Mesendoderm (in vitro differentiated cells): ENCODE data around the gene STIP1.

Experiments used
- DNase-seq: peaks from one replicate; pipeline ENCODE4 v3.0.0; 2013
- H2AK5ac ChIP-seq: 2 replicates; pipeline ENCODE4 v1.6.1; 2013; ENCODE audit warnings: low read length, inconsistent platforms
- H2BK120ac ChIP-seq: 2 replicates; pipeline ENCODE4 v1.6.1; 2013; ENCODE audit warnings: low read depth, mild to moderate bottlenecking, low read length, moderate library complexity, mixed read lengths
- H2BK15ac ChIP-seq: replicated peaks from 2 replicates; pipeline ENCODE4 v1.6.1; 2013; ENCODE audit warnings: low read depth, mild to moderate bottlenecking, moderate library complexity
- H2BK5ac ChIP-seq: 2 replicates; pipeline ENCODE4 v1.6.1; 2013; ENCODE audit warnings: low read length, inconsistent platforms
- H3K18ac ChIP-seq: 2 replicates; pipeline ENCODE4 v1.6.1; 2013; ENCODE audit warnings: mild to moderate bottlenecking, low read length, mixed read lengths
- H3K23ac ChIP-seq: one replicate; pipeline ENCODE4 v1.6.1; 2013; ENCODE audit warnings: low read length
- H3K27ac ChIP-seq: 2 replicates; pipeline ENCODE4 v1.5.1; 2013; ENCODE audit warnings: low read depth, mild to moderate bottlenecking, inconsistent platforms, low read length, moderate library complexity
- H3K27me3 ChIP-seq: 2 replicates; pipeline ENCODE4 v1.6.1; 2013; ENCODE audit warnings: low read length, control low read depth, mild to moderate bottlenecking, inconsistent platforms; ENCODE audit not compliant: insufficient read depth, poor library complexity
- H3K36me3 ChIP-seq: 2 replicates; pipeline ENCODE4 v1.6.1; 2013; ENCODE audit warnings: low read length, inconsistent platforms; ENCODE audit not compliant: control insufficient read depth, insufficient read depth
- H3K4ac ChIP-seq: one replicate; pipeline ENCODE4 v1.6.1; 2013; ENCODE audit warnings: low read depth, mild to moderate bottlenecking, low read length, moderate library complexity
- H3K4me1 ChIP-seq: 2 replicates; pipeline ENCODE4 v1.6.1; 2013; ENCODE audit warnings: low read depth, low read length, inconsistent platforms; ENCODE audit not compliant: control insufficient read depth
- H3K4me2 ChIP-seq: 2 replicates; pipeline ENCODE4 v1.6.1; 2013; ENCODE audit warnings: low read length
- H3K4me3 ChIP-seq: 2 replicates; pipeline ENCODE4 v1.5.1; 2013; ENCODE audit warnings: mild to moderate bottlenecking, low read length
- H3K56ac ChIP-seq: one replicate; pipeline ENCODE4 v1.6.1; 2013; ENCODE audit warnings: low read length
- H3K79me1 ChIP-seq: 2 replicates; pipeline ENCODE4 v1.6.1; 2013; ENCODE audit warnings: low read length, inconsistent platforms
- H3K79me2 ChIP-seq: 2 replicates; pipeline ENCODE4 v1.6.1; 2013; ENCODE audit warnings: mild to moderate bottlenecking, low read length; ENCODE audit not compliant: control insufficient read depth, insufficient read depth
- H3K9ac ChIP-seq: 2 replicates; pipeline ENCODE4 v1.6.1; 2013; ENCODE audit warnings: low read length, inconsistent platforms
- H4K5ac ChIP-seq: one replicate; pipeline ENCODE4 v1.6.1; 2013; ENCODE audit warnings: low read length
- H4K8ac ChIP-seq: one replicate; pipeline ENCODE4 v1.6.1; 2013; ENCODE audit warnings: low read depth, mild to moderate bottlenecking, control low read depth, low read length, moderate library complexity
- WGBS: extraction: QIAGEN DNeasy Blood & Tissue Kit; methylation state at CpG from one replicate; pipeline ENCODE4 v1.1.7; 2013; ENCODE audit warnings: low lambda C conversion rate, missing lambda C conversion rate; ENCODE audit not compliant: insufficient coverage; ENCODE audit errors: extremely low coverage; 5-methylcytosine and 5-hydroxymethylcytosine counted together

STIP1 gene

DNA sequence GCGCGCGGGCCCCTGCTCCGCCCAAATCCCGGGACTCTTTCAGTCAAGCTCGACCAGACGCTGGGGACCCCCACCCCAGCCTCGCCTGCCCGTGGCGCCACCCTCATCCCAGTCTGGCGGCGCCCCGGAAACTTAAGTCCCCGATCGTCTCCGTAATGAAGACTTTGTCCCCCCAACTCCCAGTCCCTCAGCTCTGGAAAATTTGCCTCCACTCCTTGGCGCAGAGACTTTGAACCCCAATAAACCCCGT lies 65.7 kb downstream of the STIP1 start:
- H2BK15ac ChIP-seq: no peak overlapping the region
- peak overlapping the region; percentile 82 for H3K4me3 ChIP-seq
- H2BK5ac ChIP-seq: no peak overlapping the region
- H3K79me1 ChIP-seq: peaks cover 13% of the 10 kb centered on the region
- peaks cover 5% of the 10 kb centered on the region for H3K36me3 ChIP-seq
- H3K79me2 ChIP-seq: peaks cover 12% of the 10 kb centered on the region
- no peak overlapping the region for H2AK5ac ChIP-seq
- no peaks in the 10 kb centered on the region for H3K27me3 ChIP-seq
- H3K56ac ChIP-seq: peak overlapping the region; percentile 94
- peak overlapping the region; percentile 95 for H3K9ac ChIP-seq
- no peak overlapping the region for H4K5ac ChIP-seq
- WGBS: no CpG with 5 or more reads among the region's 18 CpGs
- no peak overlapping the region for H3K27ac ChIP-seq
- H2BK120ac ChIP-seq: no peak overlapping the region
- peak overlapping the region; percentile 82 for H3K4me2 ChIP-seq
- H4K8ac ChIP-seq: no peak overlapping the region
- no peak for DNase-seq
- peaks cover 12% of the 10 kb centered on the region for H3K4me1 ChIP-seq
- peak overlapping the region; percentile 16 for H3K18ac ChIP-seq
- peak overlapping the region; percentile 57 for H3K23ac ChIP-seq
- H3K4ac ChIP-seq: peak overlapping the region; percentile 21

DNA sequence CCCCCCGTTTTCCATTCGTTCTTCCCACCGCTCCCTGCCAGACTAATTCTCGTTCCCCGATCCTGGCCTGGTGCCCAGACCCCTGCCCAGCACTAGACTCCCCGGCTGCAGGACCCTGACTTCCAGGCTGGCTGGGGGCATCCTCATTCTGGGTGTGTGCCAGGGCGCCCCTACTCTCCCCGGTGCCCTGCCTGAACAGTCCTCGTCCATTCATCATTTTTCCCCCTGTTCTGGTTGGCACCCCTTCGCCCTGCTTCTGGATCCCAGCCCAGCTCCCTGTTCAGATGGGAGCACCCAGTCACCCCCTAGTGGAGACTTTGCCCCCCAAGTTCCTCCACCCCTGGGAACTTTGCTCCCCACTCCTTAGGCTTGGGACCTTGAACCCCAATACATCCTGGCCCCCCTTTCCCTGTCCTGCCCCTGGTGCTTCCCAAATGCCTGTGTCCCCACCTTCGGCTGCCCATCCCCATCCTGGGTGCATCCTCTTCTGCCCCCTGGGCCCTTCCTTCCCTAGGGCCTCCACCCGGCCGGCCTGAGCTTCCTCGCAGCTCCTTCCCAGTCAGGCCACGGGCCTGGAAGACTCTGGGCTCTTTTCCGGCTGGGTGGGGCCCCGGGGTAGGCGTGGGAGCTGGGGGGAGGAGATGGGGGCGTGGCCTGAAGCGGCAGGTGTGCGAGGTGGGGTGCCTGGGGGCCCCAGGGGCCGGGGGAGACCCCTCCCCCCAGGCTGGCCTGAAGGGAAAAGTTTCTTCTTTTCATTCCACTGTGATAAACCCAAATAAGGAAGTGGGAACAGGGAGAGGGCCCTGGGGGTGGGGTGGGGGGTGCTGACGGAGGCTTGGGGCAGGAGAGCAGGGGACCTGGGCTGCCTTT lies 66.3 kb downstream of the STIP1 start:
- Histone ChIP-seq H3K27ac (no peak overlapping the region), H2BK5ac (no peak overlapping the region), H4K8ac (no peak overlapping the region), H3K36me3 (peaks cover 5% of the 10 kb centered on the region), H3K4me3 (peak overlapping the region; percentile 82), H2AK5ac (peak overlapping the region; percentile 59), H3K4ac (peak overlapping the region; percentile 21), H3K23ac (peak overlapping the region; percentile 57), H3K27me3 (no peaks in the 10 kb centered on the region), H3K79me1 (peaks cover 13% of the 10 kb centered on the region), H2BK120ac (no peak overlapping the region), H2BK15ac (no peak overlapping the region), H3K79me2 (peaks cover 12% of the 10 kb centered on the region), H3K4me2 (peak overlapping the region; percentile 82), H3K56ac (peak overlapping the region; percentile 94), H4K5ac (no peak overlapping the region), H3K9ac (peak overlapping the region; percentile 95), H3K4me1 (peaks cover 12% of the 10 kb centered on the region), H3K18ac (peak overlapping the region; percentile 16)
- WGBS: no CpG with 5 or more reads among the region's 23 CpGs
- DNase-seq: peak; percentile 54

DNA sequence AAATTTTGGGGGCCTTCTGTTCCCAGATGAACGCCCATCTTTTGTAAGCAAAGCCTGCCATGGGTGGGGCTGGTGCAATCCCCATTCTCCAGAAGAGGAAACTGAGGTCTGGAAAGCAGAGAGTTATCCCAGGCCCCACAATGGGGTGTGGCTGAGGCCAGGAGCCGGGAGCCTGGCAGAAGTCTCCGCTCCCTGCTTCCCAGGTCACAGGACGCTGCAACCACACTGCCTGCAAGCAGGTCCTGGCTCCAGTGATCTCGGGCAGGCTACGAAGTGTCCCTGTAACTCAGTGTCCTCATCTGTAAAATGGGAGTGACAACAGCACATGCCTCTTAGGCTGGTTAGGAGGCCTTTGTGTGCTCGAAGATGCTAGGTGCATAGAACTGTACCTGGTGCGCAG lies 67.1 kb downstream of the STIP1 start:
- H2AK5ac ChIP-seq: no peak overlapping the region
- H2BK15ac ChIP-seq: no peak overlapping the region
- H4K8ac ChIP-seq: no peak overlapping the region
- WGBS: no CpG with 5 or more reads among the region's 8 CpGs
- peaks cover 13% of the 10 kb centered on the region for H3K79me1 ChIP-seq
- no peaks in the 10 kb centered on the region for H3K27me3 ChIP-seq
- no peak overlapping the region for H3K18ac ChIP-seq
- peaks cover 10% of the 10 kb centered on the region for H3K4me1 ChIP-seq
- peaks cover 12% of the 10 kb centered on the region for H3K79me2 ChIP-seq
- H3K4me2 ChIP-seq: no peak overlapping the region
- H3K23ac ChIP-seq: no peak overlapping the region
- no peak overlapping the region for H2BK120ac ChIP-seq
- peak overlapping the region; percentile 38 for H3K56ac ChIP-seq
- no peak overlapping the region for H4K5ac ChIP-seq
- no peak for DNase-seq
- no peak overlapping the region for H3K4me3 ChIP-seq
- no peak overlapping the region for H3K9ac ChIP-seq
- H3K27ac ChIP-seq: no peak overlapping the region
- no peak overlapping the region for H3K4ac ChIP-seq
- peaks cover 5% of the 10 kb centered on the region for H3K36me3 ChIP-seq
- H2BK5ac ChIP-seq: no peak overlapping the region

DNA sequence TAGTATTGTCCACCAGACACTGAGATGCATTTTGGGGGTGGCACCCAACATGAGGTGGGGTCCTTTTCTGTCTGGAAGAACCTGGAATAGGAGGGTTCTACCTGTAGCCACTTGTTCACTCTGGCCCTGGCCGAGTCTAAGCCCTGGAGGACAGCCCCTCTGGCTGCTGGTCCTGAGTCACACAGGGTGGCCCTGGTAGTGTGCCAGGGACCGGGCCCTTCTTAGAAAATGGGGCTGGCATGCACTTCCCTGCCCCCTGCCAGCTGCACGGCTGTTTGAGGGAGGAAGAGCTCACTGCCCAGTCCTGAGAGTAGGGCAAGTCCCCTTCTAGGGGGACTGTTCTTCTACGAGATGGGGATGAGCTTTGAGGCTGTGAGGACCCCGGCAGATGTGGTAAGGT lies 67.5 kb downstream of the STIP1 start:
- Histone ChIP-seq H3K18ac (no peak overlapping the region), H3K4me3 (no peak overlapping the region), H4K8ac (no peak overlapping the region), H3K79me1 (peaks cover 13% of the 10 kb centered on the region), H4K5ac (no peak overlapping the region), H2BK120ac (no peak overlapping the region), H2AK5ac (no peak overlapping the region), H3K4me2 (no peak overlapping the region), H2BK5ac (no peak overlapping the region), H3K4me1 (peaks cover 5% of the 10 kb centered on the region), H3K36me3 (peaks cover 7% of the 10 kb centered on the region), H3K4ac (no peak overlapping the region), H3K23ac (no peak overlapping the region), H2BK15ac (no peak overlapping the region), H3K79me2 (peaks cover 12% of the 10 kb centered on the region), H3K27me3 (no peaks in the 10 kb centered on the region), H3K56ac (no peak overlapping the region), H3K27ac (no peak overlapping the region), H3K9ac (no peak overlapping the region)
- WGBS: no CpG with 5 or more reads among the region's 5 CpGs
- DNase-seq: no peak
